LNCaP clone FGC (cell line): Measurements from ENCODE around the gene TFE3.

Experiments used
- DNase-seq: peaks from one replicate; pipeline ENCODE4 v3.0.0-alpha.2; 2011; ENCODE audit warnings: low read depth
- H3K4me3 ChIP-seq: 2 replicates; pipeline ENCODE4 v1.5.1; 2011; ENCODE audit warnings: mild to moderate bottlenecking, low read depth, low read length, control low read depth
- TF ChIP-seq, protein P1 (sequence below): IDR thresholded peaks from 2 replicates; pipeline ENCODE4 v1.5.1; 2012; ENCODE audit warnings: mild to moderate bottlenecking; ENCODE audit not compliant: control insufficient read depth, insufficient read depth; ENCODE audit errors: extremely low read depth

The TFE3 gene

DNA sequence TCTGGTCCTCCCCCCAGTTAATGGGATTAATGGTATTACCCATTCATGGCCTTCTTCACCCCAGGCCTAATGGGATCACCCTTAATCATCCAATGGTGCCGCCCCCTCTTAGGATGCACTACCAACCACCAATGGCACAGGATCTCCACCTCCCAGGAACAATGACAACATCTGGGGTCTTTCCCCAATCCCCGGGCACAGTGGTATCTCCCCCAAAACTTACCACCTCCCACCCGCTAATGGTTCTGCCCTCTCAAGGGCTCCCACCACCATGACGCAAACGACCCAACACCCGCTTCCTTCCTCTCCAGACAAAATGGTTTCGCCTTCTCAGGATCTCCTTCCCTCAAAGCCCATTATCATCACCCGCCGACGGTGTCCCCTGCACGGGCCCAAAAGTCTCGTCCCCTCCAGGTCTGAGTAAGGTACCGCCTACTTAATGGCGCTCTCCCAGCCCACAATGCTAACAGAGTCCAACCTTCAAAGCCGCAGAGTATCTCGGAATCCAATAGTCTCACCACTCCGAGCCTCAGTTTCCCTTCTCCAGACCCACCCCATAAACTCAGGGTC, 41.6 kb downstream of the TFE3 start:
- no peak for DNase-seq
- TF ChIP-seq, protein P1, sequence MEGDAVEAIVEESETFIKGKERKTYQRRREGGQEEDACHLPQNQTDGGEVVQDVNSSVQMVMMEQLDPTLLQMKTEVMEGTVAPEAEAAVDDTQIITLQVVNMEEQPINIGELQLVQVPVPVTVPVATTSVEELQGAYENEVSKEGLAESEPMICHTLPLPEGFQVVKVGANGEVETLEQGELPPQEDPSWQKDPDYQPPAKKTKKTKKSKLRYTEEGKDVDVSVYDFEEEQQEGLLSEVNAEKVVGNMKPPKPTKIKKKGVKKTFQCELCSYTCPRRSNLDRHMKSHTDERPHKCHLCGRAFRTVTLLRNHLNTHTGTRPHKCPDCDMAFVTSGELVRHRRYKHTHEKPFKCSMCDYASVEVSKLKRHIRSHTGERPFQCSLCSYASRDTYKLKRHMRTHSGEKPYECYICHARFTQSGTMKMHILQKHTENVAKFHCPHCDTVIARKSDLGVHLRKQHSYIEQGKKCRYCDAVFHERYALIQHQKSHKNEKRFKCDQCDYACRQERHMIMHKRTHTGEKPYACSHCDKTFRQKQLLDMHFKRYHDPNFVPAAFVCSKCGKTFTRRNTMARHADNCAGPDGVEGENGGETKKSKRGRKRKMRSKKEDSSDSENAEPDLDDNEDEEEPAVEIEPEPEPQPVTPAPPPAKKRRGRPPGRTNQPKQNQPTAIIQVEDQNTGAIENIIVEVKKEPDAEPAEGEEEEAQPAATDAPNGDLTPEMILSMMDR, result no peak
- peak overlapping the region; percentile 93 for H3K4me3 ChIP-seq

DNA sequence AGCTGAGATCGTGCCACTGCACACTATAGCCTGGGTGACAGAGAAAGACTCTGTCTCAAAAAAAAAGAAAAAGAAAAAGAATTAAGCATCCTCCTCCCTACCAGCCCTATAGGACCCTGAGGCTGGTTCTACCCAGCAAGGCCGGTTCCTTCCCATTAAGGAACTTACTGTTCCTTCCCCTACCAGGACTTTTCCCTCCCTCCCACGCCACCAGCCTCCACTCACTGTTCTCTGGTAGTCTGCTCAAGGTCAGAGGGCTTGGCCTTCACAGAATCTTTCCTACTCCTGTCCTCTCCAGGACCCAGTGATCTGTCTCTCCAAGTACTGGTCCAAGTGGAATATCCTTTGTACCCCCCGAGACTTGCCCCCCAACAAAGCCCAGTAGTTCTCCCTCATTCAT, 42.5 kb downstream of the TFE3 start:
- H3K4me3 ChIP-seq, result no peak overlapping the region
- TF ChIP-seq, protein P1, result no peak
- no peak for DNase-seq

DNA sequence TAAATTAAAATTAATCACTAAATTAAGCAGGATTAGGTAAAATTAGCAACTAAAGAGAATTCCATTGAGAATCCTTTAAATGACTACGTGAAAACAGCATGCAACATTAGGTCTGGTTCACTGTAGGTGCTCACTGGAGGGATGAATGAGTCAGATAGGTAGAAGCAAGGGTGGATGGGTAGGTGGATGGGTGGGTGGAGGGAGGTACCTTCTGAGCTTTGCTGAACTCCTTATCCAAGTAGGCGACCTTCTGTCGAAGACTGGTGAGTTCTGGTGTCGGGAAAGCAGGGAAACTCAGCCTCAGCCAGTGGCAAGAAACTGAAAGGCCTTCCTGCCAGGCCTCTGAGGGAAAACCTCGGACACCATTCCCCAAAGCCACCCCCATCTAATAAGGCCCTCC, 44.1 kb downstream of the TFE3 start:
- H3K4me3 ChIP-seq, result no peak overlapping the region
- TF ChIP-seq, protein P1, result no peak
- DNase-seq, result no peak

DNA sequence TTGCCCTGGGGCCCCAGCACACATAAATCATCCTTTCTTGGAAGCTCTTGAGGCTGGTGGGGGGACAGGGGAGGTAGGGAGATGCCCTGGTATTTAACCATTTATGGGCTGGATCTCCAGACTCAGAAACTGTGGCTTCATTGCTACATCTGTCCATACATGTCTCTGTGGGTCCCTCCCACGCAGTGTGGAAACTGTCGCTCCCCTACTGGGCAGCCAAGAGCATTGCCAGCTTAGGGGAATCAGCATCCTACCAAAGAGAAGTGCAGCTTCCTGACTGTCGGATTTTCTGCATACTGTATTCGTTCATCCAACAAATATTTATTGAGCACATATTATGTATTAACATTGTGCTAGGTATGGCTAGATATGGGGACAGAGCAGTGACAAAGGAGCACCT, 44.8 kb downstream of the TFE3 start:
- no peak overlapping the region for H3K4me3 ChIP-seq
- TF ChIP-seq, protein P1, result no peak
- DNase-seq, result no peak

DNA sequence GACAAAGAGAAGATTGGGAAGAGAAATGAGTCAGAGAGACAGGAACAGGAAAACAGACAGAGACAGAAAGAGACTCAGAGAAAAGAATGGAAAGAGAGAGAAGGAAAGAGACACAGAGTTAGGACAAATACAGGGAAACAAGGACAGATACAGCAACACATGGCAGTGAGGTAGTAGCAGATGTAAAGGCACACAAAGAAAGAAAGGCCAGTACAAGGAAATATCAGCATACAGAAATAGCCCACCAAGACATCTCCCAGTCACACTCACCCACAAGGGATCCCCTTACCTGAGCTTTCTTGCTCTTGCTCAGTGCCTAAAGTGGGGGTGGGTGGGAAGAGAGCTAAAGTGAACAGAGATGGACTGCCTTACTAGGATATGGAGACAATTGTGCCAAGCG, 45.3 kb downstream of the TFE3 start:
- no peak overlapping the region for H3K4me3 ChIP-seq
- TF ChIP-seq, protein P1, result no peak
- no peak for DNase-seq

DNA sequence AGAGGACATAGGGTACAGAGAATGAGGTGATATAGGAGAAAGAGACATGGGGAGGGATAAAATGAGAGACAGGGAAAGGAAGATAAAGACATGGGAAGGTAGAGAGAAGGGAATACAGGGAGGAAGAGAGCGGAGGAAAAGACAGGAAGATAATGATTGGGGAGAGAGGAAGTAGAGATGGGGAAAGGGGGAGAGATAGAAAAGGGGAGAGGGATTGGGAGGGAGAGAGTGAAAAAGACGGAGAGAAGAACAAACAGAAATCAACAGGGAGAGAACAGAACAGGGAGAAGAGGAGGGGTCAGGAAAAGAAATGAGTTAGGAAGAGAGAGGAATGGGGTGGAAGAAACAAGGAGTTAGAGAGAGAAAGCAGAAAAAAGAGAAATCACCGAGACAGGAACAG, 45.7 kb downstream of the TFE3 start:
- DNase-seq, result no peak
- H3K4me3 ChIP-seq, result no peak overlapping the region
- TF ChIP-seq, protein P1, result no peak

DNA sequence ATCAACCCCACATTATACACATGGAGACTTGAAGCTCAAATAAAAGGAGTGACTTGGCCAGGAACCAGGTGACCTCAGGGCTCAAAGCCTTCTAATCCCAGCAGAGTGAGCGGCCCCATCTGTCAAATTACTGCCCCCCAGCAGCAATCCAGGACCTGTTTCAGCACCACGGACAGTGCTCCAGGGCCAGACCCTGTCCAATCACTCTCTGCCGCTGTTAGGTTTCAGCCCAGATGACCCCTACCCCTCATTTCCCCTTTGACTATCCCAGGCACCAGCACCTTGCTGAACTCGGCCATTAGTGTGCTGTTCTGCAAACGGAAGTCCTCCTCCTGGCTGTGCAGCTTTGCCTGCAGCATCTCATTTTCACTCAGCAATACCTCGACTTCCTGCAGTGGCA, 46.2 kb downstream of the TFE3 start:
- no peak for DNase-seq
- TF ChIP-seq, protein P1, result no peak

More for the DNA sequence above, 46.2 kb downstream of the TFE3 start:
- no peak overlapping the region for H3K4me3 ChIP-seq
